NCI-H1092 (cell line): ENCODE data around the gene CRAMP1.

ENCODE experiments used
- DNase-seq: peaks from one replicate; lab custom pipeline; 2025; lab: John Stamatoyannopoulos, UW

Gene CRAMP1

GRCh38 chr16:1635070-1635469 lies 22.9 kb downstream of the CRAMP1 start:
- DNase-seq: no peak

GRCh38 chr16:1637526-1637925 lies 25.4 kb downstream of the CRAMP1 start:
- no peak for DNase-seq

GRCh38 chr16:1638757-1639156 lies 26.6 kb downstream of the CRAMP1 start:
- DNase-seq: no peak

- no peak for DNase-seq
These were observed 27.1 kb downstream of the CRAMP1 start for GRCh38 chr16:1639282-1639681.

GRCh38 chr16:1639860-1640259 lies 27.7 kb downstream of the CRAMP1 start:
- DNase-seq: no peak

GRCh38 chr16:1640261-1640941 lies 28.2 kb downstream of the CRAMP1 start:
- DNase-seq: no peak

GRCh38 chr16:1641261-1641660 lies 29.1 kb downstream of the CRAMP1 start:
- DNase-seq: no peak

GRCh38 chr16:1642148-1642547 lies 30.0 kb downstream of the CRAMP1 start:
- no peak for DNase-seq

- no peak for DNase-seq
These were observed 30.6 kb downstream of the CRAMP1 start for GRCh38 chr16:1642753-1643152.

GRCh38 chr16:1643521-1643920 lies 31.4 kb downstream of the CRAMP1 start:
- DNase-seq: no peak

GRCh38 chr16:1645914-1646525 lies 33.9 kb downstream of the CRAMP1 start:
- DNase-seq: no peak

GRCh38 chr16:1647856-1648255 lies 35.7 kb downstream of the CRAMP1 start:
- no peak for DNase-seq

GRCh38 chr16:1650131-1650530 lies 38.0 kb downstream of the CRAMP1 start:
- DNase-seq: no peak

GRCh38 chr16:1651094-1651973 lies 39.2 kb downstream of the CRAMP1 start:
- DNase-seq: no peak

GRCh38 chr16:1651974-1652312 lies 39.8 kb downstream of the CRAMP1 start:
- DNase-seq: no peak

GRCh38 chr16:1653023-1653422 lies 40.9 kb downstream of the CRAMP1 start:
- DNase-seq: no peak

- DNase-seq: no peak
These were observed 42.5 kb downstream of the CRAMP1 start for GRCh38 chr16:1654505-1655268.

GRCh38 chr16:1655269-1655807 lies 43.2 kb downstream of the CRAMP1 start:
- DNase-seq: no peak

GRCh38 chr16:1655909-1656807 lies 44.0 kb downstream of the CRAMP1 start:
- no peak for DNase-seq

GRCh38 chr16:1656808-1657617 lies 44.9 kb downstream of the CRAMP1 start:
- DNase-seq: no peak
